Adrenal gland (tissue), 5 donors: Measurements from ENCODE around the gene CDCA8.

Experiments
- CTCF ChIP-seq, 6 experiments: fragments of 450-650 bp in 4 of 6; fragments of 200-600 bp in 2 of 6; sonication (generic) in 1 of 6; IDR thresholded peaks; 1 replicate in 5 of 6; 2 replicates in 1 of 6; pipeline versions ENCODE4 v1.5.1 to v1.8.0; 2016 to 2021; ENCODE audit warnings: antibody characterized with exemption in 6 of 6, mild to moderate bottlenecking in 2 of 6, moderate library complexity in 1 of 6
- POLR2A ChIP-seq, 2 donors: fragments of 450-650 bp; IDR thresholded peaks; one replicate each; pipeline ENCODE4 v1.6.1; 2017; ENCODE audit warnings: antibody characterized with exemption in 2 of 2, mild to moderate bottlenecking in 2 of 2, moderate library complexity in 1 of 2
- donor health status: DM: no; HTN: no; CAD: no.

- no peak for TF ChIP-seq CTCF (IDR thresholded peaks at IDR 0.05)
- TF ChIP-seq POLR2A (IDR thresholded peaks at IDR 0.05): no peak
Measured at GRCh38 chr1:37746806-37747205, 54.5 kb downstream of the CDCA8 start.
